Measurements from ENCODE around the gene PRKAR2B. TPM values are rescaled to one million over a fixed set of nuclear protein-coding genes. Genes with fewer than 3 reads are reported as not detected.

PRKAR2B gene
- total RNA-seq, 2 experiments from 2014 or later, result 69.0 to 210 TPM

Other genes starting within 250 kb of the PRKAR2B start
- 21.1 and 22.8 TPM in 2 replicates for gene PIK3CG, start 179.4 kb upstream of the PRKAR2B start, total RNA-seq (2014; rRNA removed; shearing (Covaris generic))
- 47.2 and 53.1 TPM in 2 replicates for gene PIK3CG, start 179.4 kb upstream of the PRKAR2B start, total RNA-seq (2022)
- 9.3 and 10.9 TPM in 2 replicates for gene HBP1, start 124.3 kb downstream of the PRKAR2B start, total RNA-seq (2014; rRNA removed; shearing (Covaris generic))
- 18.1 and 21.7 TPM in 2 replicates for gene HBP1, start 124.3 kb downstream of the PRKAR2B start, total RNA-seq (2022)